ENCODE measurements around the gene ABCC6.

Gene ABCC6

GRCh38 chr16:16139061-16139460 is 84.2 kb downstream of the ABCC6 start:
- no peak for DNase-seq

DNA sequence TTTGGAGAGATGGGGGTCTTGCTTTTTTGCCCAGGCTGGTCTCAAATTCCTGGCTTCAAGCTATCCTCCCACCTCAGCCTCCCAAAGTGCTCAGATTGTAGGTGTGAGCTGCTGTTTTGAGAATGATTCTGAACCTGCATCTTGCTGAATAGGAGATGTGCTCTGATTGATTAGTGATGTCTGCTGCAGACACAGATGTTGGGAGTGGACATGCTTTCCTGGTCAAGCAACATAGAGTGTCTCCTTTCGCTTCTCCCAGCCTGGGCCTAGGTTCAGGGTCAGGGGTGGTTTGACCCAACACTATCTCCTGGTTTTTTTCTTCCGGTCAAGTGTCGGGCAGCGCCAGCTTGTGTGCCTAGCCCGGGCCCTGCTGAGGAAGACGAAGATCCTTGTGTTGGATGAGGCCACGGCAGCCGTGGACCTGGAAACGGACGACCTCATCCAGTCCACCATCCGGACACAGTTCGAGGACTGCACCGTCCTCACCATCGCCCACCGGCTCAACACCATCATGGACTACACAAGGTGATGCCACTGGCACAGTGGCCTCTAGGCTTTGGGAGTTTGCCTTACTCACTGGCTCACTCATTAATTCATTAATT is 85.2 kb downstream of the ABCC6 start:
- DNase-seq, result no peak

DNA sequence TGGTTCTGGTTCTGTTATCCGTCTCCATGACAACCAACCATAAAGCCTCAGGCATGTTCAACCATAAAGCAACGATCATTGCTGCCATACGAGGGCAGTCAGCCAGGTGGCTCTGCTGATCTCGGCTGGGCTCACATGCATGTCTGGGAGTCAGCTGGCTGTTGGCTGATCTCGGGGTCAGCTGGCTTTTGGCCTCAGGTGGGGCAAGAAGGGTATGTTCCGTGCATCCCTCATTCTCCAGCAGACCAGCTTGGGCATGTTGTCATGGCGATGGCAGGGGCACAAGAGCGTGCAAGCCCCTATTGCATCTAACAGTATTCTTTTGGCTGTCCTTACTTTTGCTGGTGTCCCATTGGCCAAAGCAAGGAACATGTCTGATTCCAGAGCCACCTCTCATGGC is 86.2 kb downstream of the ABCC6 start:
- no peak for DNase-seq

GRCh38 chr16:16136588-16136987 is 86.7 kb downstream of the ABCC6 start:
- no peak for DNase-seq

DNA sequence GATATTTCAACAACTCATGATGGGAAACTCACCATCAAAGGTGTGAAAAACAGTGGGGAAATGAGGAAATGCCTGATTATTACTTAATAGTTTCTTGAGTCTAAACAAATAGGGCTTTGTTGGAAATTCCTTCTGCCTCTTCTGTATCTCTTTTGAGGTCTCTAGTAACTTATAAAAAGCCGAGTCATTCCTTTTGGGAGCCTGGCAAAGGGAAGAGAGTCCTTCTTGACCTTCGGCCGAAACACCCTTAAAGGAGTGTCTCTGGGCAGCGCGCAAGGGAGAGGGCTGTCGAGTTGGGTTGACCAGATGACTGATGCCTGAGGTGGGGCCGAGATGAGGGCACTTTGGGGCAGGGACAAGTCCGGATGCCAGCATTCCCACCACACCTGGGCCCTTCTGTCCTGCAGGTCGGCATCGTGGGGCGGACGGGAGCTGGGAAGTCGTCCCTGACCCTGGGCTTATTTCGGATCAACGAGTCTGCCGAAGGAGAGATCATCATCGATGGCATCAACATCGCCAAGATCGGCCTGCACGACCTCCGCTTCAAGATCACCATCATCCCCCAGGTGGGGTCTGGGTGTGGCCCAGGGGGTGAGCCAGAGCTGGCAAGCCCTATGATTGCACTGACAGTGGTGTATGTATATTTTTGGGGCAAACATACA is 89.2 kb downstream of the ABCC6 start:
- no peak for DNase-seq

GRCh38 chr16:16131659-16132058 is 91.6 kb downstream of the ABCC6 start:
- DNase-seq, result no peak

DNA sequence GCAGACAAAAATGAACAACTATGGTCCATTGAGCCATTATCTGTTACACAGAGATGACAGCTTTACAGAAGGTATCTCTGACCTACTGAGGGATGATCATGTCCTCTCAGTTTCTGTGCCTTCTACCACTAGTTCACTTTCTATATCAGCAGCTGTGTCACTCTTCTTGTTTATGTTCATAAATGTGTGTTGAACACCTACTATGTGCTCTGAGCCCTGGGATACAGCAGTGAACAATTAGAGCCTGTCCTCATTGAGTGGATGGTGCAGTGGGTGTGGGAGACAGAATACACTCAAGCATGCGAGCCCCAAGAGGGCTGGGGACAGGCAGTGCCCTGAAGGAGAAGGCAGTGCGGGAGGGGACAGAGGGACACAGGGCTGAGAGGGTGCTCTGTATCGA is 92.1 kb downstream of the ABCC6 start:
- DNase-seq, result no peak

GRCh38 chr16:16127469-16128116 is 95.7 kb downstream of the ABCC6 start:
- DNase-seq, result peak; percentile 85

DNA sequence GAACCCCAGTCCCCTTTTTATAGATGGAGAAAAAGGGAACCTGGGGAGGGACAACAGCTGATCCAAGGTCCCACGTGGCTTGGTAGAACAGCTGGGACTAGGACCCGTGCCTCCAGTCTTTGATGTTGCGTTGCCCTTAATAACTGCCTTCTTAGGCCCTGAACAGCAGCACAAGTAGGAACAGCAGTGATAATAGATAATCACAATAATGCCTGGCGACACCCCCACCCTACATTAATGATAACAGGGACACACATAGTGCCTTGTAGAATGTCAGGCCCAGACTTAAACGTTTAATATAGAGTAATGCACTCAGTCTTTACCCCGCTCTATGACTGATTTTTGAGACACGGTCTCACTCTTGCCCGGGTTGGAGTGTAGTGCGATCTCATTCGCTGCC is 96.4 kb downstream of the ABCC6 start:
- no peak for DNase-seq

GRCh38 chr16:16124974-16125373 is 98.3 kb downstream of the ABCC6 start:
- no peak for DNase-seq

DNA sequence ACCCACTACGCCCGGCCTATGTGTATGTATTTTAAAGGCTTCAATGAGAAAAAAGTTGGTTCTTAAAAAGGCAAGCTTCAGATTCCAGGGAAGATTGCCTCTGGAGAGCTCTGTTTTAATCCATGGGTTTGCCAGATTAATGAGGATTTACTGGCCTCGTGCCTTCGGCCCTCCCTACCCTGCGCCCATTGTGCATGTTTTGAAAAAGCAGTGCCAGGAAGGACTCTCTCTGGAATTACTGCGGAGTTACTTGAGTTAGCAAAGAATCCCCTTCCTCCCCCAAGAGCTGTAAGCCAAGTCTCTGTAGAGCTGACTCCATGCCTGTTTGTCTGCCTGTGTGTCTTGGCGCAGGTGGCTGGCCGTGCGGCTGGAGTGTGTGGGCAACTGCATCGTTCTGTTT is 98.9 kb downstream of the ABCC6 start:
- no peak for DNase-seq

DNA sequence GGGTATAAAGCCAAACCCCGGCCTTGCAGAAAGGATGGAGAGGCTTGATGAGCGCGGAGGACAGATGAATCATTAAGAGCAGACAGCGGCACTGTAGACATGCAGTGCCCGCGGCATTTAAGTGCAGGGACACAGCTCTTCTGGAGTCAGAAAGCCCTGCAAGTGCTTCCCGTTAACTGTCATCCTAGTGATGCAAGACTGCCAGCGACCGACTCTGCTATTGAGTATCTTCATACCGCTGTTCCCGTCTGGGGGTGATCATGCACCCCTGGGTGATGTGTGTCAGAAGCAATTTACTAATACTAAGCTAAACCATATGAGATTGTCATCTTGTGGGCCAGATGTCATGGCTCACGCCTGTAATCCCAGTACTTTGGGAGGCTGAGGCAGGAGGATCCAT is 101.0 kb downstream of the ABCC6 start:
- no peak for DNase-seq

DNA sequence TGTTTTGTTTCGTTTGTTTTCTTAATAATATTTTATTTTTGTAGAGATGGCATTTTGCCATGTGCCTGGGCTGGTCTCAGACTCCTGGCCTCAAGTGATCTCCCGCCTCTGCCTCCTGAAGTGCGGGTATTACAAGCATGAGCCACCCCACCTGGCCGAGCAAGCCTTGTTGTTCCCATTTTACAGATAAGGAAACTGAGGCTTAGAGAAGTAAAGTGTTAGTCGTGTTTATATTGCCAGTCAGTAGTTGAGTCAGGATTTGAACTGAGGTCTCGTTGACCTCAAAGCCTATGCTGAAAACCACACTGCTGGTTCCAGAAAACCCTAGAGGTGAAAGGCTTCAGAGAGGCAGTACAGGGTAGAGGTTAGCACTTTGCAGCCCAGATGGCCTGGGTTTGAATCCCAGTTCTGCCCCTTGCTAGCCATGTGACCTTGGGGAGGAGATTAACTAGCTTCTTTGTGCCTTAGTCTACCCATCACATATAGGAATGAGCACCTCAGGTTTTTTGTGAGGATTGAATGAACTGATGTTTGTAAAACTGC is 102.0 kb downstream of the ABCC6 start:
- DNase-seq, result no peak

GRCh38 chr16:16120382-16121184 is 102.7 kb downstream of the ABCC6 start:
- no peak for DNase-seq

- no peak for DNase-seq
These were observed 103.3 kb downstream of the ABCC6 start for GRCh38 chr16:16120044-16120381.

DNA sequence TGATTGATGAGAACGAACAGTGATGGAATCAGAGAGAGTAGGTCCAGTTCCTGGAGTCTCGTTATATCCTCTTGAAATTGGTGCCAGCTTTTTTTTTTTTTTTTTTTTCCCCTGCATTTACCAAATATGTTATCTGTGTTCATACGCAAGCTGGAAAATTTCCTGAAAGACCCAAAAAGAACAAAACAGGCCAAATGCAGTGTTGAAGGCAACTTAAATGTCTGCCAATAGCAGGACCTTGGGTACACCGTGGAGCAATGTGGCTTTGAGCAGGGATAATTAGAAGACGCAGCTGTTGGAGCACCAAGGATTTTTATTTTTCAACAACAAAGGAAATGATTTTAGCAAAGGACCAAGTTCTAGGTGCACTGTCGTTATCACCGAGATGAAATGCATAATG is 105.0 kb downstream of the ABCC6 start:
- DNase-seq, result no peak

DNA sequence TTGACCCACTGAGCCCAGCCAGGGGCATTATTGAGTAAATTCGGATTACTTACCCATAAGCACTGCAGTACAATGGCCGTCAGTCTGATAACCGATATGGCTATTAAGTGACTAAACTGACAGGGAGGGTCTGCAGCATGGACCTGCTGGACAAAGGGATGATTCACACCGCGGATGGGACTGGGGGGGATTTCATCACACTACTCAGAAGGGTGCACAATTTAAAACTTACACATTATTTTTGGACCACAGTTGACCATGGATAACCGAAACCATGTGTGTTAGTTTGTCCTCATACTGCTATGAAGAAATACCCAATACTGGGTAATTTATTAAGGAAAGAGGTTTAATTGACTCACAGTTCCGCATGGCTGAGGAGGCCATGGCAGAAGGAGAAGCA is 106.5 kb downstream of the ABCC6 start:
- no peak for DNase-seq

- no peak for DNase-seq
These were observed 110.2 kb downstream of the ABCC6 start for GRCh38 chr16:16113076-16113475.

DNA sequence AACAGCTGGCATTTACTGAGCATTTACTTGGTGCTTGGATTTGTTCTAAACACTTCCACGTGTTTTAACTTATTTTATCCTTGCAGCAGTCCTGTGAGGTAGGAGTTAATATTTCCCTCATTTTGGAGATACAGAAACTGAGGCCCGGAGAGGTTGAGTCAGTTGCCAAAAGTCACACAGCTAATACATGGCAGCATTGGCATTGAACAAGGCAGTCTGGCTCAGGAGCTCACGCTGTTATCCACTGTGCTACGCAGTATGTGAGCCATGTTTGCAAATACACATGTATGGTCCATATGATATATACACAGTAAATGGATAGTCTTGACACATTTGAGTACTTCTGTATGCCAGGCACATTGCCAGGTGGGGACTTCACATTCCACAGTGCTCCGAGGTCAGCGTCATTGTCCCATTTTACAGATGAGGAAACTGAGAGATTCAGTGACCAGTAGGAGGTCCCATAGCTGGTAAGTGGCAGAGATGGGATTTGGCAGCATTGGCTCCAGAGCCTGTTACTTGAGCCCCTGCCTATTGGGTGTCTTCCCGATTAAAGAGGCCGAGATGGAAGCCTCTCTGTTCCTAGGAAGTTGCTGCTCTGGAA is 110.7 kb downstream of the ABCC6 start:
- no peak for DNase-seq

GRCh38 chr16:16111639-16112038 is 111.7 kb downstream of the ABCC6 start:
- DNase-seq, result no peak

- DNase-seq, result no peak
These were observed 113.2 kb downstream of the ABCC6 start for GRCh38 chr16:16110111-16110490.

DNA sequence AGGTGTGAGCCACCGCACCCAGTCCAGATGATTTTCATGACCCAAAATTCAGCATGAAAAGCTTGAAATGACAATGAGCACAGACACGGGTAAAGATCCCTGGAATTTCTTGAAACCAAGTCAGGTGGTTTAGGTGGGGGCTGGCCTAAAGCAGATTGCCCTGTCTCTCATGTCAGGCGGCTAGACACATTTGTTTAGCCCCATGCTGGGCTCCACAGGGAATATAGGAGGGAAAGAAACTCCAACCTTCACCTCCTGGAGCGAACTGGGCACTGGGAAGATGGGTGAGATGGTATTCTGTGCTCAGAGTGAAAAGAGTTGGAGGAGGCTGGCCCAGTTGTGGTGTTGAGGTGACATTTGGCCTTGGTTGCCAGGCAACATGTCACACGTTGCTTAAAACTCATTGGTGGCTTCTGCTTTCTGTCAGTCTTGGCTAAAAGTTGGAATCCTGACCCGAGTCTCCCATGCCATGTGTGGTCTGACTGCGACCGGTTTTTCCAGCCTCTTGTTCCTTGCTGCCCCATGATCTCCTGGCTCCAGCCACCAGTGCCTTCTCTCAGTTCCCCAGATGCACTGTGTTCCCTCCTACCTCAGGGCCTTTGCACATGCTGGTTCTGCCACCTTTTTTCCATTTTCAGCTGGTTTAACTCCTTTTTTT is 113.7 kb downstream of the ABCC6 start:
- no peak for DNase-seq

GRCh38 chr16:16108759-16109158 is 114.5 kb downstream of the ABCC6 start:
- no peak for DNase-seq

Data from activated CD8-positive, alpha-beta memory T cell treated with anti-CD3 and anti-CD28 coated beads for 24 hours (primary cell).